ENCODE data around the gene KLF7.

DNA sequence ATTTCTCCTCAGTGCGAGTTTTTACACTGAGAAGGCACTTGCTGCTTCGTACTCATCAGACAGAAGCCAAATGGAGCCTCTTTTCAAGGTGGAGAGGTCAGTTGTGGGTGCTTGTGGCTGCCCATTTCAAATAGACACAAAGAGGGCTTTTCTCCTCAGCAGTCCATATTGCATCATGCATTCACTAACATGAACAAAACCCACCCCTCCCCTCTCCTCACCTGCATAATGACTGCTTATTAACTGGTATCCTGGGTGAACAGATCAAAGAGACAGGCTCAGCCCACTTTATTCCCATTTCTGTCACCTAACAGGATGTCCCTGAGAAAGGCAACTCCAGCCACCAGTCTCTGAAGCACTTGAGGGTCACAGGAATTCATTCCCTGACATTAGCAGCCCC lies 28.9 kb downstream of the KLF7 start:
- TF ChIP-seq, protein P1, sequence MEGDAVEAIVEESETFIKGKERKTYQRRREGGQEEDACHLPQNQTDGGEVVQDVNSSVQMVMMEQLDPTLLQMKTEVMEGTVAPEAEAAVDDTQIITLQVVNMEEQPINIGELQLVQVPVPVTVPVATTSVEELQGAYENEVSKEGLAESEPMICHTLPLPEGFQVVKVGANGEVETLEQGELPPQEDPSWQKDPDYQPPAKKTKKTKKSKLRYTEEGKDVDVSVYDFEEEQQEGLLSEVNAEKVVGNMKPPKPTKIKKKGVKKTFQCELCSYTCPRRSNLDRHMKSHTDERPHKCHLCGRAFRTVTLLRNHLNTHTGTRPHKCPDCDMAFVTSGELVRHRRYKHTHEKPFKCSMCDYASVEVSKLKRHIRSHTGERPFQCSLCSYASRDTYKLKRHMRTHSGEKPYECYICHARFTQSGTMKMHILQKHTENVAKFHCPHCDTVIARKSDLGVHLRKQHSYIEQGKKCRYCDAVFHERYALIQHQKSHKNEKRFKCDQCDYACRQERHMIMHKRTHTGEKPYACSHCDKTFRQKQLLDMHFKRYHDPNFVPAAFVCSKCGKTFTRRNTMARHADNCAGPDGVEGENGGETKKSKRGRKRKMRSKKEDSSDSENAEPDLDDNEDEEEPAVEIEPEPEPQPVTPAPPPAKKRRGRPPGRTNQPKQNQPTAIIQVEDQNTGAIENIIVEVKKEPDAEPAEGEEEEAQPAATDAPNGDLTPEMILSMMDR (IDR thresholded peaks at IDR 0.05; ENCODE audit: borderline replicate concordance, extremely low read depth, low read length, poor library complexity, severe bottlenecking), result no peak
- no peak for TF ChIP-seq EZH2 (IDR thresholded peaks at IDR 0.05; ENCODE audit: borderline replicate concordance, low read depth, low read length, severe bottlenecking)

Data from DND-41 (cell line).